CD1c-positive myeloid dendritic cell (primary cell): Measurements from ENCODE around the gene WNT3A.

Experiments used
- DNase-seq: peaks from one replicate; pipeline ENCODE4 v3.0.0-alpha.2; 2016; ENCODE audit errors: extremely low spot score

WNT3A gene

GRCh38 chr1:228100822-228101613, 94.2 kb downstream of the WNT3A start:
- DNase-seq: no peak

DNA sequence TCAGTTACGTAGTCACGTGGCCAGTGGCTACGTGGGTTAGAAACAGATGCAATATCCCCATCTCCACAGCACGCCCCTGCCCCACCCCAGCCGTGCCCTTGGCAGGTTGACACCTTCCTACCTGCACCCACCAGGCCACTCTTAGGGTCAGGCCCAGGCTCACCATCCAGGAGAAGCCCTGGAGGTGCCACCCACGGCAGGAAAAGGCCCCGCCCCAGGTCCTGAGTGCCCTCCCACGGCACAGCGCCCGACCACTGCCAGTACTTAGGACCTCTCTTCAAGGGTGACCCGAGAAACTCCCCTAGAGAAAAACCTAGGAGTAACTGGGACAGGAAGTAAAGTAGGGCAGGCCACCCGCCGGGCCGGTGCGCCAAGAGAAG, 94.8 kb downstream of the WNT3A start:
- DNase-seq: no peak

- DNase-seq: peak; percentile 39
Observed at GRCh38 chr1:228101994-228102790, 95.4 kb downstream of the WNT3A start.

DNA sequence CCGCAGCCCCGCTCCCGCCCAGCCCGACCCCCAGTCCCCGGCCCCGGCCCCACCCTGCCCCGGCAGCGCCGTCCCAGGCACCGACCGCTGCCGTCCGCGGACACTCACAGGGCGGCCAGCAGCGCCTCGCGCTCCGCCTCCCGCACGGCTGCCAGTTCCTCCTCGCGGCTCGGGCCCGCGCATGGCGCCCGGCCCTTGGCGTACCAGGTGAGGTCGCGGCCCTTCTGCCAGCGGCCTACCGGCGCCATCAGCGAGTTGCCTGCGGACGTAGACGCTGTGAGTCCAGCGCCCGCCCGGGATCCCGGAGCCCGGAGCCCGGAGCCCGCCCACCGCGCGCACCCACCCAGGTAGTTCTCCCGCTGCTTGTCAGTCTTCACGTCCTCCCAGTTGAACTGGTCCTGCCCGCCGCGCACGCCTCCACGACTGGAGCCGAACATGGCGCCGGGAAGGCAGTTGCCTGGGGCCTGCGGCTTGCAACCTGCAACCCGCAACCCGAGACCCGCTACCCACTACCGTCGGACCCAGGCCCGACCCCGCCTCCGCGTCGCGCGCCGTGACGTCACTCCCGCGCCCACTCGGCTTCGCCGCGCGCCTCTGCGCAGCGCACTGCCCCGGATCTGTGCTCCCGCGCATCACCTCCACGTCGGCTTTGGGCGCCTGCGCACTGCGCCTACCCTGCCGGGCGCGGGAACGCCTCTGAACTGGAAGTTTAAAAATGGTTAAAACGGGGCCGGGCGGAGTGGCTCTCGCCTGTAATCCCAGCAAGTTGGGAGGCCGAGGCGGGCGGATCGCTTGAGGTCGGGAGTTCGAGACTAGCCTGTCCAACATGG, 96.2 kb downstream of the WNT3A start, which contains the start of gene C1orf35:
C1orf35 (minus strand) TSS at position 535 of the 830 bp plus-strand sequence; CDS start at position 437, 98 bp downstream.
- peak; percentile 98 for DNase-seq

GRCh38 chr1:228104526-228105269, 97.9 kb downstream of the WNT3A start:
- DNase-seq: no peak

GRCh38 chr1:228105270-228105995, 98.6 kb downstream of the WNT3A start:
- DNase-seq: no peak

DNA sequence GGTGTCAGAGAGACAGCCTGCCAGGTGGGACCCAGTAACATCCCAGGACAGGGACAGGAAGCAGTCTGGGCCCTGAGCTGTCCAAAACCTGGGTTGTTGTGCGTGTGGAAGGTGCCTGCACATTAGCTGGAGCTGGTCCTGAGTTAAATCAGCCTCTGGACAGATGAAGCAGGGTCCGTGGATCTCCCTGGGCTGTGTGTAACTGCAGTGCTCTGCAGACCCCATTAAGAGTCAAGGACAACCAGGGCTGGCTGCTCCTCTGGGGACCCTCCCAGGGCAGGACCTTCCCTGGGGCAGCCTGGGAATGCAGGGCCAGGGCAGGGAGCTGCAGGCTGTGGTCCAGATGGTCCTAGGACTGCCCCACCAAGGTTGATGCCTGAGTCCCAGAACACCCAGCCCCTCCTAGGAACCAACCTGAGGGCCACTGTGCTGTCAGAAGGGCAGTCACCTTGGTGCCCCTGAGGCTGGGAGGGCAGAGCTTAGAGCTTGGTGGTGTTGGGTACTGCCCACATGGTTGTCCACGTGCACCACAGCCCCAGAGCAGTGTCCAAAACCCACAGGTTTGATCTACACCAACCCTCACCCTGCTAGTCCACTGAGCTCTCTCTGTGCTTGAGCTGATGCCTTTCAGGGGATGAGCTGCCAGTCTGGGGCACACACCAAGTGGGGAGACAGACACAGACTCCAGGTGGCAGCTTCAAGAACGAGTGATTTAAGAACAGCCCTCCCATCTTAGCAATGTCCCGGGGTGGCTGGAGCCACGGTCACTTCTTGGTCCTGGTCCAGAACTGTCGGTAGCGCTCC, 99.4 kb downstream of the WNT3A start:
- DNase-seq: no peak

DNA sequence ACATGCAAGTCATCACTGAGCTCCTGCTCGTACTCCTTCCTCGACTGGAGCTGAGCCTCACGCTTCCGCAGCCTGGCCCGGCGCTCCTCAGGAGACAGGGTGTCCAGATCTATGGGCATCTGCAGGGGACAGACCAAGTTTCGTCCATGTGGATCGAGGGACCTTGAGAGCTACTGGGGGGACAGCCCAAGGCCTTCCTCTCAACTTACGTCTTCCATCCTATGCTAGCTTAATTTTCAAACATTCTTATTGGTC, 99.9 kb downstream of the WNT3A start:
- DNase-seq: no peak

DNA sequence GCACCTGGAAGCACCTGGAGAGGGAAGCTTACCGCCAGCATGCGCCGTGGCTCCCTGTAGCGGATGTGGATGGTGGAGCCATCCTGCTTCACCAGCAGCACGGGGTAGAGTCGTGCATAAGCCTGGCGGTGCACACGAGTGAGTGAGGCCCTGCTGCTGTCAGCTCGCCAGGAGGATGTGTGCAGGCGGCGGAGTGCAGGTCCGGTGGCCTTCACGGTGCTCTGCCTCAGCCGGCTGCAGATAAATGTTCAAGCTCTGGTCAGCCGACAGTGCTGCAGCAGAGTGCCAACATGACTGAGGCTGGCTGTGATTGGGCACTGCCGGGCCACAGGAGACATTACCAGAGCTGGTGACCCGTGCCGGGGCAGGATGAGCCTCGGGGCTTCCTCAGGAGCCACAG, 100.8 kb downstream of the WNT3A start:
- DNase-seq: no peak

- DNase-seq: peak; percentile 82
Observed at GRCh38 chr1:228108055-228108690, 101.4 kb downstream of the WNT3A start.

DNA sequence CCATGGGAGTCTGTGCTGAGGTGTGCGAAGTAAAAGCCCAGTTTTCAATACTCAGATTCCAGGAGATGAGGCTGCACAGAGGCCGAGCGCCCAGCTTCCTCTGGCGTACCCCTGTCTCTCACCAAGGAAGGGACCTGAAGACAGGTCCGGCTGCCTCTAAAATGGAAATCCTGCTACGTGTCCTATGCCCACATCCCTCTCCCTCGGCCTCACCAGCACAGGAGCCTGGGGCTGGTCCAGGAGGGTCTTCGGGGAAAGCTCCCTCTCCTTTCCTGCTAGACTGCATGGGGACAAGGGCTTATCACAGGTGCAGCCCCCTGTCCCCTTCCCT, 101.9 kb downstream of the WNT3A start:
- DNase-seq: peak; percentile 18

- peak; percentile 99 for DNase-seq
Observed at GRCh38 chr1:228109073-228109961, 102.5 kb downstream of the WNT3A start, which contains the start of gene MRPL55. MRPL55 (minus strand) TSS chr1:228109299; CDS start chr1:228108260, 1,039 bp downstream.

DNA sequence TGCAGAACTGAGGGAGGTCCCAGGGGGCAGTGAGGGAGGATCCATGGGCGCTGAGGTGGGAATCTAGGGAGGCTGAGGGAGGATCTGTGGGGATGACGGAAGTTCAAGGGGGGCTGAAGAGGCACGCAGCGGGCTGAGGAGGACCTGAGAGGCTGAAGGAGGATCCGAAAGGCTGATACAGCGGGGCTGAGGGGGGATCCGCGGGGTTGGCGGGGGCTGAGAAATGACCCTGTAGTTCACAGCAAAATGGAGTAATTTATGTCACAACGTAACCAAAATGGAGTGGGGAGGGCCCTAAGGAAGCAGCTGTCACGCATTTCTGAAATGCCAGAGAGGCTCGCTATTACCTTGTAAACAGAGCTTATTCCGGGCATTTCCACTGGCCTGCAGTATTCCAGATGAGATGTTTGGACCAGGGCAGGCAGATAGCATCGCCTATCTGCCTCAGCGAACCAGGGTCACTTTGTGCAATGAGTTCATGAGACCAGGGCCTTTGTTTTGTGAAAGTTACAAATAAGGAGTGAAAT, 103.2 kb downstream of the WNT3A start:
- peak; percentile 55 for DNase-seq

- DNase-seq: no peak
Observed at GRCh38 chr1:228110556-228110955, 103.8 kb downstream of the WNT3A start.
